GM19193 (cell line): Measurements from ENCODE around the gene TMEM248.

ENCODE experiments used
- POLR2A ChIP-seq: IDR thresholded peaks from 4 replicates; pipeline ENCODE4 v1.6.1; 2011; ENCODE audit not compliant: insufficient read depth, insufficient read length; ENCODE audit errors: extremely low read depth

The TMEM248 gene, protein sequence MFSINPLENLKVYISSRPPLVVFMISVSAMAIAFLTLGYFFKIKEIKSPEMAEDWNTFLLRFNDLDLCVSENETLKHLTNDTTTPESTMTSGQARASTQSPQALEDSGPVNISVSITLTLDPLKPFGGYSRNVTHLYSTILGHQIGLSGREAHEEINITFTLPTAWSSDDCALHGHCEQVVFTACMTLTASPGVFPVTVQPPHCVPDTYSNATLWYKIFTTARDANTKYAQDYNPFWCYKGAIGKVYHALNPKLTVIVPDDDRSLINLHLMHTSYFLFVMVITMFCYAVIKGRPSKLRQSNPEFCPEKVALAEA

DNA sequence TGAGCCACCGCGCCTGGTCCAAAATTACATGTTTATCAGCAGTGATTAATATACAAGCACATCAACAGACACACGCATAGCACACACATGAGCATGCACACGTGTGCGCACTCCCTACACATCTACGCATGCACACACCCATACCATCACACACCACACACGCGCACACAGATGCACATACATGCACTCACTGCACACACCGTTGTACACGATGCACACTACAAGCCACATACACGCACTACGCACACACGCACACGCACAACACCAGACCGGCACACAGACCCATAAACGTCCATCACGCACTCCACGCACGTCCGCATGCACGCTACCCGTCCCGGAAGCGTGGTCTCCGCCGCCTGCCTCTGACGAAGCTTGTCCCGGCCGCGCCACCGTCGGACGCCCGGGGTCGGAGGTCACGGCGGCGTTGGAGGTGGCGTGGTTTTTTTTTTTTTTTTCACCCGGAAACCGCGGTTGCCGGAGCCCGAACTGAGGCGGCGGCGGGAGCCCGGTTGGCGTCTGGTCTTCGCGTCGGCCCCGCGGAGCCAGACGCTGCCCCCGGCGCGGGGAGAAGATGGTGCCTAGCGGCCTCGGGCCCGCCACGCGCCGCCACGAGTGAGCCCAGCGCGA lies at the start of gene TMEM248:
TSS of gene TMEM248 (plus strand) at position 457 of the 627 bp plus-strand sequence. CDS start 20,641 bp downstream, outside the sequence.
- TF ChIP-seq POLR2A = peak; percentile 85

DNA sequence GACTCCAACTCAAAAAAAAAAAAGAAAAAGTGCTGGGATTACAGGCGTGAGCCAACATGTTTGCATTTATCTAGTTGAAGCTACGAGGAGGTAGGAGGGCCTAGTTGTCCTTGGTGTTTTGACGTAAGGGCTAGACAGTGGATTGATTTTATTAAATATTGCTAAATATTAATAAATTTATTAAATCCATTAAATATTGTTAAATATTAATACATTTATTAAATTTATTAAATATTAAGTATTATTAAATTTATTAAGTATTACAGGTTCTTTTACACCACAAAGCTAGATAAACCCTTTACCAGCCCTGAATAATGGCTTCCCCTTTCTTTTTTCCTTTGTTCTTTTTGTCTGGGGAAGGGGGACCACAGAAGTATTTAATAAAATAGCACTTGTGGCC lies 47.5 kb upstream of the TMEM248 start:
- TF ChIP-seq POLR2A = no peak

DNA sequence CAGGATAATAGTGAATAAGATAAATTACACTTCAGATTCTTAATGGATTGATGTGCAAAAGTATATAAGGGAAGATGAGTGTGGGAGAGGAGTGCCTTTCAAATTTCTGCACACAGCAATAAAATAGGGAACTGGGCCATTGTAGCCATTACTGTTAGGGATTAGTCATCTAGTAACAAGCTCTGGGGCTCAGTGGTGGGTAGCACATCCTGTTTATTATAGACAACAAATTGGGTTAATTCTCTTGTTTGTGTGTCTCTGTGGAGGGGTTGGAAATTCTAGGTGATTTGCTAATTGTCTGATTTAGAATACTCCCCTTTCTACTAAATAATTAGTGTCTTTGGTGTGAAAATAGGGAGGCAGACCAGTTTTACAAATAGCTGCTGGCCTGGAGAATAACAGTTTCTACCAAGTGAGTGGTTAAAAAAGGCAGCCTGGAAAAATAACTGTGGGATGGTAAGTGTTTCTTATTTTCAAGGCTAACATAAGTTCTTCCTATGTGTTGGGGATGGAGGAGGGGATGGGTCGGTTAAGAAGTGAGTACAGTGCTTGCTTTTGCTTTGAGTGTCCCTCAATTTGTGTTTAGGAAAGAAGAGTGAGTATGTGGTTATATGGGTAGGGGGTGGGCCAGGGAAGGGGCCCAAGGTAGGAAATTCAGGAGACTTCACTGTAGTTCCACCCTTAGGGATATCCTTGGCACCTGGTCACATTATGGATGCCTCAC lies 43.3 kb upstream of the TMEM248 start:
- TF ChIP-seq POLR2A = no peak

DNA sequence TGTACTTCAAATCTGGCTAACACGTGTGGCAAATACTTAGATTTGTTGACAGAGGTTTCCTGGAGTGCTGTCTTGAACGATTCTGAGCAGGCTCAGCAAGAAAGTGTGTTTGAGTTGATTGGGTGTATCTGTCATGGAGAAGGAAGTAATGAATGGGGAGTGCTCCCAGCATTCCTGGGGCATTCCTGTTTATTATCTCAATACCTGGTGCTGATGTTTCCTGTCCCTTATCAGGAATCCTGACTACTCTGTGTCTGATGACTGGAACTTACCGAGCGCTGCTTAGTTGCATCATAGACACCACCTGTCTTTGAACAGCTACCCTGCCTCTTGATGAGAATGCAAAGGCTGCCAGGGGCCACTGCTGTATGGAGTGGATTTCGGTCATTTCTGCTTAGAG lies 41.0 kb upstream of the TMEM248 start:
- no peak for TF ChIP-seq POLR2A

DNA sequence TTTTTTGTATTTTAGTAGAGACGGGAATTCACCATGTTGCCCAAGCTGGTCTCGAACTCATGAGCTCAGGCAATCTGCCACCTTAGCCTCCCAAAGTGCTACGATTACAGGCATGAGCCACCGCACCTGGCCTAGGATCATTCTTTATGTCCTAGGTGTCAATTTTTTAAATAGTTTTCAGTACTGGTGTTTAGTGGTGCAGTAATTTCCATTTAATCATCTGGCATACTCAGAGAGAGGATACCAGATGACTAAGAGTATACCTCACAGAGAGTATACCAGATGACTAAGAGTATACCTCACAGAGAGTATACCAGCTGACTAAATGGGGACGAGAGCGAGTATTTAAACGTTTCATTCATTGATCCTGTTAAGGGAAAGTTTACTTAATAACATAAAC lies 37.3 kb upstream of the TMEM248 start:
- no peak for TF ChIP-seq POLR2A

DNA sequence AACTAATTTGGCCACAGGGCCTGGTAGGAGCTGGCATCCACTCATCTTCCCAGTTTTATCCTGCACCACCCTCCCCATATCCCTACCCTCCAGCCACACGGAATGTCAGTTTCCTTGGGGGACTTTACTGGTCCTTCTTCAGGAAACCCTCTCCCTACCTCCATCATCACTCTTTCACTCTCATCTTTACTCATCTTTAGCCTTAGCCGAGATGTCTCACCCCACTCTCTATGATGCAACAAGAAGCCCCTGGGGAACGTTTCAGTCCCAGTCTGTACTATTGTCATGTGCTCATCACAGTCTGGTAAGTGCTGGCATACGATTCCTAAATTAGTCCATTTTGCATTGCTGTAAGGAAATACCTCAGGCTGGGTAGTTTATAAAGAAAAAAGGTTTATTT lies 34.9 kb upstream of the TMEM248 start:
- no peak for TF ChIP-seq POLR2A

DNA sequence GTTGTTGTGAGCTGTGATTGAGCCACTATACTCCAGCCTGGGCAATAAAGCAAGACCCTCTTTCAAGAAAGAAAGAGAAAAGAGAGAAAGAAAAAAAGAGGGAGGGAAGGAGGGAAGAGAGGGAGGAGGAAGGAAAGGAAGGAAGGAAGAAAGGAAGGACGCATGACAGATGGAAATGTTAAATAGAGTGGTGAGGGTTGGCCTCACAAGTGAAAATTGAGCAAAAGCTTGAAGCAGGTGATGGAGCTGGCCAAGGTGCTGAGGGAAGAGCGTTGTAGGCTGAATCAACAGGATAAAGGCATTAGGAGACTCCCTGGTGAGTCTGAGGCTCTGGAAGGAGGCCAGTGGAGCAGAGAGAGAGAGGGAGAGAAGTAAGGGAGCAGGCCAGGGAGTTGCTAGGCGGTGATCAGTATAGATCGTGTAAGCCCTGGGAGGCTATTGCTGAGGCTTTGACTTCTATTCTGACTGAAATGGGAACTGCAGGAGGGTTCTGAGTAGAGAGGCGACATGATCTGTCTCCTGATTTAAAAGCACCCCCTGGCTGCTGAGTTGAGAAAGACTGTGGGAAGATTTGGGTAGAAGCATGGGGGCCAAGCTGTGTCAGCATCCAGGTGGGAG lies 26.5 kb upstream of the TMEM248 start:
- TF ChIP-seq POLR2A = no peak

DNA sequence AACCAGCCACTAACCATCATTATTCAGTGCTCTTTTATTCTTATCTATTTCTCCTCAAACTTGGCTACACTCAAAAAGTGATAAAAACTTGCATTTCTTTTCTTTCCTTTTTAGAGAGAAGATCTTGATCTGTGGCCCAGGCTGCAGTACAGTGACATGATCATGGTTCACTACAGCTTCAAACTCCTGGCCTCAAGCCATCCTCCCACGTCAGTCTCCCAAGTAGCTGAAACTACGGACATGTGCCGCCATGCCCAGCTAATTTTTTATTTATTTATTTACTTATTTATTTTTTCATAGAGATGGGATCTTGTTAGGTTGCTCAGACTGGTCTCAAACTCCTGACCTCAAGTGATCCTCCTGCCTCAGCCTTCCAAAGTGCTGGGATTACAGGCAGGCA lies 24.6 kb upstream of the TMEM248 start:
- no peak for TF ChIP-seq POLR2A

DNA sequence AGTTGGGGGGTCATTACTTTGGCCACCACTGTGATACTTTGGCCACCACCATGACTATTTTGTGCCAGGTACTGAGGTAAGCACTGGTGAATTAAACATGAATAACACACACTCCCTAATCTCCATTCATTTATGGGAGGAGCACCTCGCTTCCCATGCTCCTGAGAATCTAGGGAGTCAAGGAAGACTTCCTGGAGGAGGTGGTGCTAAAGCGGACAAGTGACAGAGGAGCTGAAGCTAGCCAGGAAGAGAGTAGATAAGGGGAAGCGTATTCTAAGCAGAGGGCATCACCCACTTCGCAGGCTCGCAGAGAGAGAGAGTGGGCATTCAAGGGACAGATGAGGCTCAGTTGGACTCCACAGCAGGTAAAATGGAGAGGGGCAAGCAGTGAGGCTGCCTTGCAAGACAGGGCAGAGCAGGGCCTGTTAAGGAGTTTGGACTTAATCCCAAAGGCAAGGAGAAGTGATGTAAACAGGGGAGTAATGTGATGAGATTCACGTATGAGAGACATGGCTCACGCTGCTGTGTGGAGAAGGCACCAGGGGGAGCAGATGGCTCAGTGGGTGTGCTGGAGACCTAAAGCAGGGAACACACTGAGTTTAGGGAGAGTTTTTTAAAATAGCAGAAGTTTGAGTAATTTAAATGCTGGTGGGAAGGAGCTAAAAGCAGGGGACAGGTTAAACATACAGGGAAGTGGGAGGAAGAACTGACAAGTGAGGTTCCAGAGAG lies 21.3 kb upstream of the TMEM248 start:
- TF ChIP-seq POLR2A = no peak

DNA sequence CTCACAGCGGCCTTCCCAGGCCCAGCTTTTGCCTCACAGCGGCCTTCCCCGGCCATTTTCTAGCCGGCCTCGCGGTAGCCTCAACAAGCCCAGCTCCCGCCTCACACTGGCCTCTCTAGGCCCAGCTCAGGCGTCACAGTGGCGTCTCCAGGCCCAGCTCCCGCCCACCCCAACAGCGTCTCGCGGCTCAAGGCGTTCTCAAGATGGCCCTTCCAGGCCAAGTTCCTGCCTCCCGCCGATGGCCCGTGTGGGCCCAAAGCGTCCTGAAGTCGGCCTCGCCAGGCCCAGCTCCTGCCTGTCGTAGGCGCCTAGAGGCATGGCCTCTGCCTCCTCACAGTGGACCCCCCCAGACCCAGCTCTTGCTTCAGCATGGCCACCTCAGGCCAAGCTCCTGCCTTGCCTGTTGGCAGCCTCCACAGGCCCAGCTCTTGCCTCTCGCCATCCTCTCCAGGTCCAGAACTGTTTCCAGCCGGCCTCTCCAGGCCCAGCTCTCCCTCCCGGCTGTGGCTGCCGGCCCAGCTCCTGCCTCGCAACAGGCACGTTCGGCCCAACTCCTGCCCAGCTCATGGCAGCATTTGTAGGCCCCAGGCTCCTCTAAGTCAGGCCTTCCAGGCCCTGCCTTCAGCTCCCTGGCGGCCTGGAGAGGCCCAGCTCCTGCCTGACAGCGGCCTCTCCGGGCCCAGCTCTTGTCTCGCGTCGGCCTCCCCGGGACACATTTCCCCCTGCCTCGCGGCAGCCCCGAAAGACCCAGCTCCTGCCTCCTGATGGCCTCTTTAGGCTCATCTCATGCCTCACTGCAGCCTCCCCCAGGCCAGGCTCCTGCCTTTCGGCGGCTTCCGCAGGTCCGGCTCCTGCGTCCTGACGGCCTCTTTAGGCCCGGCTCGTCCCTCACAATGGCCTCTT lies 18.8 kb upstream of the TMEM248 start:
- no peak for TF ChIP-seq POLR2A

DNA sequence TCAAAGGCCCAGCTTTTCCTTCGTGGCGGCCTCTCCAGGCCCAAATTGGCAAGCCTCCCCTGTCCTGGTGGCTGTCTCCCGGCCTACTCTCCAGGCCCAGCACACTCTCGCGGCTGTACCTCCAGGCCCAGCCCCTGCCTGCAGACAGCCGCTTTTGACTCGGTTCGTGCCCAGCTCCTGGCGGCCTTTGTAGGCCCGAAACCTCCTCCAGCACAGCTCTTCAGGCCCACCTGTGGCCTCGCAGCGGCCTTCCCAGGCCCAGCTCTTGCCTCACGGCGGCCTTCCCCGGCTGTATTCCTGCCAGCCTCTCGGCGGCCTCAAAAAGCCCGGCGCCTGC lies 18.2 kb upstream of the TMEM248 start:
- no peak for TF ChIP-seq POLR2A

DNA sequence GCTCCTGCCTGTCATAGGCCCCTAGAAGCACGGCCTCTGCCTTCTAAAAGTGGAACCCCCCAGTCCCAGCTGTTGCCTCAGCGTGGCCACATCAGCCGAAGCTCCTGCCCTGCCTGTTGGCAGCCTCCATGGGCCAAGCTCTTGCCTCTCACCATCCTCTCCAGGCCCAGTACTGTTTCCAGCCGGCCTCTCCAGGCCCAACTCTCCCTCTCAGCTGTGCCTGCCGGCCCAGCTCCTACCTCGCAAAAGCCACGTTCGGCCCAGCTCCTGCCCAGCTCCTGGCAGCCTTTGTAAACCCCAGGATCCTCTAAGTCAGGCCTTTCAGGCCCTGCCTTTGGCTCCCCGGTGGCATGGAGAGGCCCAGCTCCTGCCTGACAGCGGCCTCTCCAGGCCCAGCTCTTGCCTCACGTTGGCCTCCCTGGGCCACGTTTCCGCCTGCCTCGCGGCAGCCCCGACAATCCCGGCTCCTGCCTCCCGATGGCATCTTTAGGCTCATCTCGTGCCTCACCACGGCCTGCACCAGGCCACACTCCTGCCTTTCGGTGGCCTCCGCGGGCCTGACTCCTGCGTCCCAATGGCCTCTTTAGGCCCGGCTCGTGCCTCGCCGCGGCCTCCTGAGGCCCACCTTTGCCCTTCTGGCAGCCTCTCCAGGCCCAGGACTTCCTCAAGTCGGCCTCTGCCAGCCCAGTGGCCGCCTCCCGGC lies 17.5 kb upstream of the TMEM248 start:
- TF ChIP-seq POLR2A = no peak

DNA sequence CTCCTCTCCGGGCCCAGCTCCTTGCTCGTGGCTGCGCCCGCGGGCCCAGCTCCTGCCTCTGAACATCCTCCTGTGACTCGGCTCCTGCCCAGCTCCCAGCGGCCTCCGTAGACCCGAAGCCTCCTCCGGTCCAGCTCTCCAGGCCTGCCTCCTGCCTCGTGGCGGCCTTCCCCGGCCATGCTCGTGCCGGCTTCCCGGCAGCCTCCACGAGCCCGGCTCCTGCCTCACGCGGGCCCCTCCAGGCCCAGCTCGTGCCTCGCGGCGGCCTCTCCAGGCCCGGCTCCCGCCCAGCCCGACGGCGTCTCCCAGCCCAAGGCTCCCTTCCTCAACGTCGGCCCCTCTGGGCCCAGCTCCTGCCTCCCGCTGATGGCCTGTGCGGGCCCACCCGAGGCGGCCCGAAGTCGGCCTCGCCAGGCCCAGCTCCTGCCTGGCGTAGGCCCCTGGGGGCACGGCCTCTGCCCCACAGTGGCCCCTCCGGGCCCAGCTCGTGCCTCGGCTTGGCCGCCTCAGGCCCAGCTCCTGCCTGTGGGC lies 16.9 kb upstream of the TMEM248 start:
- TF ChIP-seq POLR2A = no peak

DNA sequence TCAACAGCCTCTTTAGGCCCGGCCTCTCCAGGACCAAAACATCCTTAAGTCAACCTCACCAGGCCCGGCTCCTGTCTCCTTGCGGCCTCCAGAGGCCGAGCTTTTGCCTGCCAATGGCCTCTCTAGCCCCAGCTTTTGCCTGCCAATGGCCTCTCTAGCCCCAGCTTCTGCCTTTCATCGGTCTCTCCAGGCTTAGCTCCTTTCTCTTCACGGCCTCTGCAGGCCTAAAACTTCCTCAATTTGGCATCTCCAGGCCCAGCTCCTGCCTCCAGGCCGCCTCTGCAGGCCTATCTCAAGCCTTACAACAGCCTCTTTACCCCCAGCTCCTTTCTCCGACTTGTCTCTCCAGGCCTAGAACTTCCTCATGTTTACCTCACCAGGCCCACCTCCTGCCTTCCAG lies 15.7 kb upstream of the TMEM248 start:
- TF ChIP-seq POLR2A = no peak

DNA sequence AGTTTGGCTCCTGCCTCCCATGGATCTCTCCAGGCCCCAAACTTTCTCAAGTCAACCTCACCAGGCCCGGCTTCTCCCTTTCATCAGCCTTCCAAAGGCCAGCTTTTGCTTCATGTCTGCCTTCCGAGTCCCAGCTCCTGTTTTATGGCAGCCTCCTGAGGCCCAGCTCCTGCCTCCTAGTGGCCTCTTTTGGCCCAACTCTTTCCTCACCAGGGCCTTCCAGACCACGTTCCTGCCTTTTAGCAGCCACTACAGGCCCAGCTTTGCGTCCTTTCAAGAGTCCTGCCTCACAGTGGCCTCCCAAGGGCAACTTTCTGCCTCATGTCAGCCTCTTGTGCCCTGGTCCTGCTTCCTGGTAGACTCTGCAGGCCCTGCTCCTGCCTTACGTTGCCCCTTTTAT lies 15.3 kb upstream of the TMEM248 start:
- TF ChIP-seq POLR2A = no peak
